Liver (tissue), 10 donors: ENCODE measurements around the gene SULT1A3. TPM values are rescaled to one million over a fixed set of nuclear protein-coding genes. Genes with fewer than 3 reads are reported as not detected.
"Not testable (repeated sequence)": the region's sequence is repeated elsewhere in the genome, so short reads cannot be mapped to it uniquely, and the experiment has no call there.

Source experiments
- DNase-seq: peaks from one replicate; pipeline ENCODE4 v3.0.0-alpha.2; 2017; ENCODE audit warnings: low spot score
- H3K27ac ChIP-seq, 2 donors: one replicate each; pipeline ENCODE4 v1.7.0; 2013; ENCODE audit warnings: inconsistent platforms in 2 of 2, low read length in 2 of 2, control low read depth in 1 of 2, low read depth in 1 of 2, mild to moderate bottlenecking in 1 of 2
- H3K27me3 ChIP-seq, 4 donors: one replicate each; pipeline versions ENCODE4 v1.6.1 to v1.7.0; 2013; ENCODE audit warnings: low read length in 3 of 4, inconsistent platforms in 1 of 4, mild to moderate bottlenecking in 1 of 4, moderate library complexity in 1 of 4; ENCODE audit not compliant: control insufficient read depth in 4 of 4, insufficient read depth in 4 of 4
- H3K36me3 ChIP-seq, 4 donors: one replicate each; pipeline versions ENCODE4 v1.6.1 to v1.7.0; 2013; ENCODE audit warnings: low read length in 3 of 4, mild to moderate bottlenecking in 3 of 4, low read depth in 1 of 4, moderate library complexity in 1 of 4; ENCODE audit not compliant: control insufficient read depth in 4 of 4, insufficient read depth in 3 of 4
- H3K4me1 ChIP-seq, 4 donors: one replicate each; pipeline versions ENCODE4 v1.6.1 to v1.7.0; 2013; ENCODE audit warnings: low read length in 3 of 4, mild to moderate bottlenecking in 3 of 4, moderate library complexity in 1 of 4; ENCODE audit not compliant: control insufficient read depth in 4 of 4, insufficient read depth in 4 of 4
- H3K4me3 ChIP-seq, 3 donors: one replicate each; pipeline versions ENCODE4 v1.6.1 to v1.7.0; 2013; ENCODE audit warnings: low read length in 3 of 3, control low read depth in 1 of 3, low read depth in 1 of 3, mild to moderate bottlenecking in 1 of 3
- H3K9ac ChIP-seq, 2 donors: one replicate each; pipeline ENCODE4 v1.7.0; 2013; ENCODE audit warnings: low read length in 2 of 2, mild to moderate bottlenecking in 2 of 2, moderate library complexity in 2 of 2, control low read depth in 1 of 2, low read depth in 1 of 2
- H3K9me3 ChIP-seq, 4 donors: one replicate each; pipeline versions ENCODE4 v1.6.1 to v1.7.0; 2013; ENCODE audit warnings: low read length in 3 of 4; ENCODE audit not compliant: control insufficient read depth in 4 of 4
- WGBS: extraction: QIAGEN DNeasy Blood & Tissue Kit; methylation state at CpG from one replicate; pipeline ENCODE4 v1.1.7; 2013; 5-methylcytosine and 5-hydroxymethylcytosine counted together
- polyA plus RNA-seq, 2 donors: library from polyadenylated mRNA; stranded (reverse) in 1 of 2; unstranded in 1 of 2; fragments of 200-250 nt in 1 of 2; fragments of >200 nt in 1 of 2; fragmentation: Nextera tagmentation in 1 of 2; extraction: Ambion mirVana in 1 of 2; gene quantifications; one replicate each; pipeline versions ENCODE4 v1.2.1 to v1.2.3, GENCODE V29; 2013 to 2015
- small RNA-seq: library from RNA; depleted of rRNA; stranded (forward); fragments of <200 nt; gene quantifications from one replicate; pipeline ENCODE3, GENCODE V24; 2014
- total RNA-seq, 2 donors: library from RNA; depleted of rRNA; stranded (reverse); fragments of >200 nt; gene quantifications; one replicate each; pipeline ENCODE4 v1.2.3, GENCODE V29; 2014
- donor health status: healthy.
- donor health status: healthy.
- donor health status: healthy.
- donor health status: healthy.
- donor health status: healthy.

Gene SULT1A3
- total and polyA plus RNA-seq, 4 donors: 2.8 to 13.8 (median 11.0) TPM

- not testable (repeated sequence) for H3K4me3 ChIP-seq, H3K9ac ChIP-seq, H3K27ac ChIP-seq, H3K9me3 ChIP-seq, H3K4me1 ChIP-seq, H3K36me3 ChIP-seq, DNase-seq, H3K27me3 ChIP-seq
- no CpG with 5 or more reads among the region's 4 CpGs for WGBS
Observed at GRCh38 chr16:30248379-30248778, 49.3 kb downstream of the SULT1A3 start, which contains the start of gene NPIPB13. TSS of gene NPIPB13 (minus strand) at chr16:30248479. CDS start at chr16:30245573, 2,906 bp downstream.

Small RNA genes lying within 50 kb of the gene (small RNA-seq; reads per million reads assigned to genes)
- gene AC106782.4: not detected

Other genes starting within 250 kb of the SULT1A3 start
- 10 to 100 TPM; 25.5 to 29.6 TPM for gene TMEM219, start 237.2 kb upstream of the SULT1A3 start, total RNA-seq
- 10 to 100 TPM; 64.1 to 75.9 TPM for gene TMEM219, start 237.2 kb upstream of the SULT1A3 start, polyA plus RNA-seq
- 10 to 100 TPM; 19.0 to 27.9 TPM for gene TAOK2, start 225.4 kb upstream of the SULT1A3 start, total RNA-seq
- gene TAOK2, start 225.4 kb upstream of the SULT1A3 start, polyA plus RNA-seq: 10 to 100 TPM in 1 of 2 donors, 1 to 10 TPM in 1; 2.2 to 12.9 TPM
- gene HIRIP3, start 203.6 kb upstream of the SULT1A3 start, total RNA-seq: 10 to 100 TPM in 1 of 2 donors, 1 to 10 TPM in 1; 9.2 to 10.5 TPM
- gene HIRIP3, start 203.6 kb upstream of the SULT1A3 start, polyA plus RNA-seq: 1 to 10 TPM; 5.7 to 9.0 TPM
- 10 to 100 TPM; 11.7 to 24.8 TPM for gene INO80E, start 203.0 kb upstream of the SULT1A3 start, total RNA-seq
- gene INO80E, start 203.0 kb upstream of the SULT1A3 start, polyA plus RNA-seq: 10 to 100 TPM in 1 of 2 donors, 1 to 10 TPM in 1; 8.0 to 22.8 TPM
- gene DOC2A, start 188.2 kb upstream of the SULT1A3 start, total RNA-seq: under 1 TPM in 1 of 2 donors, not detected in 1; 0.17 TPM
- under 1 TPM; 0.09 to 0.22 TPM for gene DOC2A, start 188.2 kb upstream of the SULT1A3 start, polyA plus RNA-seq
- gene C16orf92, start 176.1 kb upstream of the SULT1A3 start, total RNA-seq: not detected
- gene C16orf92, start 176.1 kb upstream of the SULT1A3 start, polyA plus RNA-seq: not detected
- gene TLCD3B, start 168.0 kb upstream of the SULT1A3 start, total RNA-seq: under 1 TPM in 1 of 2 donors, not detected in 1; 0.65 TPM
- under 1 TPM in 1 of 2 donors, not detected in 1; 0.05 TPM for gene TLCD3B, start 168.0 kb upstream of the SULT1A3 start, polyA plus RNA-seq
- gene ALDOA, start 133.5 kb upstream of the SULT1A3 start, total RNA-seq: 10 to 100 TPM; 96.8 to 99.3 TPM
- 100 to 1,000 TPM; 142 to 251 TPM for gene ALDOA, start 133.5 kb upstream of the SULT1A3 start, polyA plus RNA-seq
- gene PPP4C, start 123.3 kb upstream of the SULT1A3 start, total RNA-seq: 10 to 100 TPM; 49.7 to 68.7 TPM
- gene PPP4C, start 123.3 kb upstream of the SULT1A3 start, polyA plus RNA-seq: 10 to 100 TPM; 56.3 to 79.6 TPM
- gene TBX6, start 107.3 kb upstream of the SULT1A3 start, total RNA-seq: under 1 TPM; 0.09 to 0.25 TPM
- under 1 TPM; 0.10 to 0.26 TPM for gene TBX6, start 107.3 kb upstream of the SULT1A3 start, polyA plus RNA-seq
- gene YPEL3, start 103.0 kb upstream of the SULT1A3 start, total RNA-seq: 10 to 100 TPM; 10.5 to 42.7 TPM
- 10 to 100 TPM; 19.7 to 29.2 TPM for gene YPEL3, start 103.0 kb upstream of the SULT1A3 start, polyA plus RNA-seq
- gene GDPD3, start 85.7 kb upstream of the SULT1A3 start, total RNA-seq: under 1 TPM; 0.42 to 0.67 TPM
- gene GDPD3, start 85.7 kb upstream of the SULT1A3 start, polyA plus RNA-seq: under 1 TPM; 0.43 to 0.71 TPM
- 1 to 10 TPM; 3.7 to 8.7 TPM for gene MAPK3, start 76.0 kb upstream of the SULT1A3 start, total RNA-seq
- gene MAPK3, start 76.0 kb upstream of the SULT1A3 start, polyA plus RNA-seq: 10 to 100 TPM in 1 of 2 donors, 1 to 10 TPM in 1; 7.5 to 18.6 TPM
- gene CORO1A, start 15.7 kb upstream of the SULT1A3 start, total RNA-seq: 10 to 100 TPM; 12.7 to 26.7 TPM
- 10 to 100 TPM in 1 of 2 donors, 1 to 10 TPM in 1; 6.0 to 16.7 TPM for gene CORO1A, start 15.7 kb upstream of the SULT1A3 start, polyA plus RNA-seq
- 10 to 100 TPM; 21.2 to 79.8 TPM for gene BOLA2B, start 5.6 kb upstream of the SULT1A3 start, total RNA-seq
- 10 to 100 TPM; 47.6 to 66.0 TPM for gene BOLA2B, start 5.6 kb upstream of the SULT1A3 start, polyA plus RNA-seq
- gene SLX1A, start 5.4 kb upstream of the SULT1A3 start, total RNA-seq: 10 to 100 TPM; 37.1 to 37.9 TPM
- gene SLX1A, start 5.4 kb upstream of the SULT1A3 start, polyA plus RNA-seq: 10 to 100 TPM; 46.1 to 55.2 TPM
- 1 to 10 TPM; 1.3 to 1.5 TPM for gene NPIPB13, start 49.2 kb downstream of the SULT1A3 start, total RNA-seq
- 1 to 10 TPM in 1 of 2 donors, under 1 TPM in 1; 0.70 to 1.4 TPM for gene NPIPB13, start 49.2 kb downstream of the SULT1A3 start, polyA plus RNA-seq
- 10 to 100 TPM; 10.0 TPM for gene CD2BP2, start 156.1 kb downstream of the SULT1A3 start, total RNA-seq
- 10 to 100 TPM; 13.4 to 15.4 TPM for gene CD2BP2, start 156.1 kb downstream of the SULT1A3 start, polyA plus RNA-seq
- gene TBC1D10B, start 171.2 kb downstream of the SULT1A3 start, total RNA-seq: 10 to 100 TPM; 16.1 to 16.5 TPM
- 1 to 10 TPM; 3.6 to 9.2 TPM for gene TBC1D10B, start 171.2 kb downstream of the SULT1A3 start, polyA plus RNA-seq
- under 1 TPM in 1 of 2 donors, not detected in 1; 0.70 TPM for gene MYL11, start 175.5 kb downstream of the SULT1A3 start, total RNA-seq
- gene MYL11, start 175.5 kb downstream of the SULT1A3 start, polyA plus RNA-seq: not detected
- 1 to 10 TPM in 1 of 2 donors, under 1 TPM in 1; 0.42 to 1.0 TPM for gene SEPTIN1, start 183.3 kb downstream of the SULT1A3 start, total RNA-seq
- 1 to 10 TPM; 1.4 to 2.8 TPM for gene SEPTIN1, start 183.3 kb downstream of the SULT1A3 start, polyA plus RNA-seq
- 1 to 10 TPM; 3.2 to 4.7 TPM for gene ZNF48, start 196.2 kb downstream of the SULT1A3 start, total RNA-seq
- gene ZNF48, start 196.2 kb downstream of the SULT1A3 start, polyA plus RNA-seq: 1 to 10 TPM; 2.3 to 3.0 TPM
- 1 to 10 TPM; 2.6 to 8.0 TPM for gene ZNF771, start 208.4 kb downstream of the SULT1A3 start, total RNA-seq
- 1 to 10 TPM; 5.2 to 5.3 TPM for gene ZNF771, start 208.4 kb downstream of the SULT1A3 start, polyA plus RNA-seq
- 10 to 100 TPM in 1 of 2 donors, 1 to 10 TPM in 1; 6.0 to 12.0 TPM for gene DCTPP1, start 230.8 kb downstream of the SULT1A3 start, total RNA-seq
- gene DCTPP1, start 230.8 kb downstream of the SULT1A3 start, polyA plus RNA-seq: 10 to 100 TPM; 18.1 to 18.8 TPM
- gene SEPHS2, start 246.6 kb downstream of the SULT1A3 start, total RNA-seq: 100 to 1,000 TPM in 1 of 2 donors, 10 to 100 TPM in 1; 50.1 to 122 TPM
- 100 to 1,000 TPM; 143 to 241 TPM for gene SEPHS2, start 246.6 kb downstream of the SULT1A3 start, polyA plus RNA-seq